Activated CD4-positive, alpha-beta T cell treated with anti-CD3 and anti-CD28 coated beads, Interleukin-2, amount 50 U/mL, for 48 hours (primary cell): ENCODE measurements around the gene CGB7.
A peak's percentile ranks its signal among the peaks of the same experiment; 100 is the strongest.
"Not testable (repeated sequence)": the region's sequence is repeated elsewhere in the genome, so short reads cannot be mapped to it uniquely, and the experiment has no call there.

Experiments used
- DNase-seq, 2 experiments: peaks; one replicate each; pipeline ENCODE4 v3.0.0-alpha.2; 2020

CGB7 gene

GRCh38 chr19:49039736-49040135 lies 17.8 kb downstream of the CGB7 start:
- not testable (repeated sequence) for DNase-seq

- not testable (repeated sequence) for DNase-seq
These were observed 18.8 kb downstream of the CGB7 start for GRCh38 chr19:49038557-49039276.

- DNase-seq: not testable (repeated sequence)
These were observed 19.4 kb downstream of the CGB7 start for GRCh38 chr19:49038111-49038510.

DNA sequence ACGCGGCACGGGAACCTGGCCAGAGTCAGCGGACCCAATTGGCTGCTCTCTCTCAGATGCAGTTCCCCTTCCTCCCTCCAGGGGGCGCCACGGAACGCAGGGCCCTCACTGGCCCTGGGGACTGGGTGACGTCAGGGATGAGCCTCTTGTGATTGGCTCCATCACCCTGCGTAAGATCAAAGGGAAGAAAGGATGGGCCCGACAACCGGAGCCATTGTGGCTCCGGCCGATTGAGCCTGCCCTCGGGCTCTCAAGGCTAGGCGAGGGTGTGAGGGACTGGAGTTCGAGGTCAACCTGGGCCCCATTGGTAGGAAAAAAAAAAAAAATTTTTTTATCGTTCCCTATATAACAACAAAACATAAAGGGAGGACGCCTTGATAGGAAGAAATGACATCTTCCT lies 20.7 kb downstream of the CGB7 start, which contains the start of gene CGB1:
CGB1 (minus strand) TSS at position 81 of the 400 bp plus-strand sequence. CDS start 184 bp downstream, outside the sequence.
- peak; percentile 62 to 71 for DNase-seq

- peak; percentile 78 to 81 for DNase-seq
These were observed 25.8 kb downstream of the CGB7 start, which contains the start of gene CGB2 for GRCh38 chr19:49031642-49032301. TSS of gene CGB2 (plus strand) at chr19:49031890. CDS start at chr19:49032096, 206 bp downstream.

DNA sequence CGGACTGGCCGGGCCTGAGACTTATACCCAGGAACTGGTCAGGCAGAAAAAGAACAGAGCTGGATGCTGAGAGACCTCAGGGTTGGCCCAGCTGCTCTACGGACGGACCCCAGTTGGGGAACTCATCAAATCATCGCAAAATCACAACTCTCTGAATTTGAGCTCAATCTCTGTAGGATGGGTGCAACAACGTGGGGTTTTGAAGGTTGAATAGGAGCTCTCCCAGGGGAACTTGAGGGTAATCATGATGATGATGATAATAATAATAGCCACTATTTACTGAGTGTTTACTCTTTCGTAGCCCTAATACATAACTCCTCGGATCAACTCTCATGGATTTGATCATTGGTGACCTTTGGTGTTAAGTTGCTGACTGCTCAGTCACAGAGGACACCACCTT lies 27.2 kb downstream of the CGB7 start:
- not testable (repeated sequence) for DNase-seq

DNA sequence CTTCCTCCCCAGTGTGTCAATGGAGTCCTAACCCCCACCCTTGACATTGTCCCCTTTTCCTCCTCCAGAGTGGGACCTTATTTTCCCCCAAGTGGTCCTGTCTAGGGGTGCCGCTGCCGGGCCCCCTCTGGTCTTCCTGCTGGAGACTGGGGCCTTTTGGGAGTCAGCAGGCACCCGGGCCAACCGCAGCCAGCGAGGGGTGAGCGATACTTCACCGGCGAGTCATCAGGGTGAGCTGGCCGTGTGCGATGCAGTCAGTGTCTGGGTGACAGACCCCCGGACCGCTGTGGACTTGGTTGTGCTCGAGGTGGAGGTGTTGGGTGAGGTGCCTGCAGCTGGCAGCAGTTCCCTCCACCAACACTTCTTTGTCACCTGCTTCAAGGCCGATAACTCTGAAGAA lies 27.8 kb downstream of the CGB7 start:
- DNase-seq: not testable (repeated sequence)

GRCh38 chr19:49028686-49029085 lies 28.9 kb downstream of the CGB7 start:
- not testable (repeated sequence) for DNase-seq

- not testable (repeated sequence) for DNase-seq
These were observed 31.9 kb downstream of the CGB7 start for GRCh38 chr19:49025599-49025998.

GRCh38 chr19:49025088-49025487 lies 32.5 kb downstream of the CGB7 start:
- not testable (repeated sequence) for DNase-seq

- DNase-seq: not testable (repeated sequence)
These were observed 33.3 kb downstream of the CGB7 start, which contains the start of gene CGB3 for GRCh38 chr19:49024233-49024632. TSS of gene CGB3 (minus strand) at chr19:49024333. CDS start at chr19:49023971, 362 bp downstream.

DNA sequence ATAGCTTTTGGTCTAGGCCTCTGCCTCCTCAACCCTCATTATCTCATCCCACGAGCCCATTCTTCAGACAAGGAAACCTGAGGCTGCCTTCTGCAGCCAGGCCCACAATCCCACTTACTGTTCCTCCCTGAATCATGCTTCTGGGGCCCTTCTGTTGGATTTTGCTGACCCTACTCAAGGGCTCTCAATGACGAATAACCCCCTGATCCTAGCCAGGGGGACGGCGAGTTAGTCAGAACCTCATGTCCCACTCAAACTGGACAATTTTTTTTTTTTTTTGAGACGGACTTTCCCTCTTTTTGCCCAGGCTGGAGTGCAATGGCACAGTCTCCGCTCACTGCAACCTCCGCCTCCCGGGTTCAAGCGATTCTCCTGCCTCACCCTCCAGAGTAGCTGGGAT lies 35.4 kb downstream of the CGB7 start:
- DNase-seq: no peak

DNA sequence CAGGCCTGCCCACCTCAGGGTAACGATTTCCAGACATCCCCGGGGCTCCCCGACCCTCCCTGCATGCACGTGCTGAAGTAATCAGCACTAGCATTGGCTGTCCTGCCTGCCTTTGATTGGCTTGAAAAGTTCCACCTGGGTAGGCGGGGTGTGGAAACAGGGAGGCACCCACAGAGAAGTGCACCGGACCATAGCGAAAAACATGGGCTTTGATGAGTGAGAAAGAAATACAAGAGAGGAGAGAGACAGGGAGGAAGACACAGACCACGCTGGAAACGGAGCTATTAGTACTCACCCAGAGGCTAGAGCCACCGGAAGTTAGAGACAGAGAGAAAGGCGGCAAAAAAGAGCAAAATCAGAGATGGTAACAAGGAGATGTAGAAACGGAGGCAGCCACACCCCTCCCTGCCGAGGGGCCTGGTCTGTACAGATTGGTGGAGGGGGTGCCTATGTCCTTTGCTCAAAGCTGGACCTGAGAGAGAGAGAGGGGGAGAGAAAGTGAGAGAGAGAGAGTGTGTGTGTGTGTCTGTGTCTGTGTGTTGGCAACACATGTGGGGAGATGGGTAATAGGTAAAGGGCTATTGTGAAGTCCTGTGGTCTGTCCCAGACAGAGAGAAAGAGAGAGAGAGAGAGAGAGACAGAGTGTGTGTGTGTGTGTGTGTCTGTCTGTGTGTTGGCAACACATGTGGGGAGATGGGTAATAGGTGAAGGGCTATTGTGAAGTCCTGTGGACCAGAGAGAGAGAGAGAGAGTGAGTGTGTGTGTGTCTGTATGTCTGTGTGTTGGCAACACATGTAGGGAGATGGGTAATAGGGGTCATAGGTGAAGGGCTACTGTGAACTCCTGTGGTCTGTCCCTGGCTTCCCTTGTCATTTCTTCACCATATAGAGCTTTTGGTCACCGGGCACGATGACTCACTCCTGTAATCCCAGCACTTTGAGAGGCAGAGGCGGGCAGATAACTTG lies 36.3 kb downstream of the CGB7 start:
- peak in 1 of 2 experiments; percentile 27 for DNase-seq

- DNase-seq: no peak
These were observed 37.2 kb downstream of the CGB7 start for GRCh38 chr19:49020342-49020741.

- DNase-seq: peak; percentile 68 to 74
These were observed 38.2 kb downstream of the CGB7 start for GRCh38 chr19:49019242-49019932.

DNA sequence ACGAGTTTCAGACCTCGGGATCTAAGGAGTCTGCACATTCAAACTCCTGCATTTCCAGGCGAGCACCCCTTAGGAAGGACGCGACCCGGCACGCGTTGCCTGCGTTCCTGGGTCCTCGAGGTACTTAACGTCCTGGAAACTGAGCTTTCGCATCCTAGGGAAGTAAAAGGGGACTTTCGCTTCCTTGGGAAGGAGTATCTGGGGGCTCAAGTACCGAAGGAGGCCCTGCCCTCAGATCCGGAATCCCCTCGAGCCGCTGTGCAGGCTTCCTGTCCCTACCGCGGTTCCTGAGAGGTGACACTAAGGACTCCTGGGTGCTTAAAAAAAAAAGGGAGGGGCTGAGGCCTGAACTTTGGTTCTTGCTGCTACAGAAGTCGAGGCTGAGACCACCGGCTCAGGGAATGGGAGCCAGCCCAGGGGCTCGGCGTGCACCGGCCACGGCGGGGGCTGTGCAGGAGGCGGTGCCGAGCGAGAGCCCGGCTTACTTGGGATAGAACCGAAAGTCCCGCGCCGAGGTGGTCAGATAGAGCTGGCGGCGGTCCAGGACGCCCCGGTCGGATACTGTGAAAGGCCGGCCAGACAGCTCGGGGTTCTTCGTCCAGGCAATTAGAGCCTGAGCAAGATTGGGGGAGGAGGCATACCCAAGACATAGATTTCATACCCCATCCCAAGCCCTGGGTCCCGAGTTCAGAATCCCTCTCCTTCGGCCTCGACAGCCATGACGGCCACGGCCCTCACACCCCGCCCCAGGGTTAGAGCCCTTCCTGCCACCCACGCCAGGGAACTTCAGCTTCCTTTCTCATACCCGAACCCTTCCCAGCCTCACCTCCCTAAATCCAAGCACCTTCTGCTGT lies 38.9 kb downstream of the CGB7 start:
- DNase-seq: peak in 1 of 2 experiments; percentile 27

DNA sequence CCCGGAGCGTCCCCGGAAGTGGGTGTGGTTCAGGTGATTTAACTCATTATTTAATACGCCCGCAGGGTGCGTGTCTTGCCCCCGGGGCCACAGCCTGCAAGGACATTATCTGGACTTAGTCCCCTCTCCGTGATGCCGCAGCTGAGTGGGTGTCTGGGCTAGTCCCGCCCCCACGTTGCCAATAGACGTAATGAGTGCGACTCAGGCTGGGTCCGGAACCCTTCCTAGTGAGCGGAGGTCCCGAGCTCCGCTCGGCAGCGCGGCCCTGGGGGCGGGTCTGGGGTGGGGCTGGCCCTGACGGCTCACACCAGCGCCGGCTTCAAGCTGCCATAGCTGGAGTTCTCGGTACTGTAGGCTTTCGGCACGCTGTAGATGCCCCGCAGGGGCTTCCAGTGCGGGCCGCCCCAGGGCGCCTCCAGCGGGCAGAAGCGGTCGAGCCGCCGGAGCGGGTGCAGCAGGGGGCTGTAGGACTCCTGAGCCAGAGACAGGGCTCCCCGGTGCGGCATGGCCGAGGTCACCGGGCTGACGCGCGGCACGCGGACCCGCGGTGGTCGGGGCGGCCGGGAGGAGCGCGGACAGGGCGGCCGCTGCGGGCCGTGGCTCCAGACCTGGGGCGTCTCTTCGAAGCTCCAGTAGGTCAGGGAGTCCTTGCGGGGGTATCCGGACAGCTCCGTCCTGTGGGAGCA lies 39.7 kb downstream of the CGB7 start:
- DNase-seq: peak; percentile 62 to 69

- no peak for DNase-seq
These were observed 40.4 kb downstream of the CGB7 start, which contains the start of gene LHB for GRCh38 chr19:49017041-49017665. TSS of gene LHB (minus strand) at chr19:49017091. CDS start at chr19:49017081, 10 bp downstream.

DNA sequence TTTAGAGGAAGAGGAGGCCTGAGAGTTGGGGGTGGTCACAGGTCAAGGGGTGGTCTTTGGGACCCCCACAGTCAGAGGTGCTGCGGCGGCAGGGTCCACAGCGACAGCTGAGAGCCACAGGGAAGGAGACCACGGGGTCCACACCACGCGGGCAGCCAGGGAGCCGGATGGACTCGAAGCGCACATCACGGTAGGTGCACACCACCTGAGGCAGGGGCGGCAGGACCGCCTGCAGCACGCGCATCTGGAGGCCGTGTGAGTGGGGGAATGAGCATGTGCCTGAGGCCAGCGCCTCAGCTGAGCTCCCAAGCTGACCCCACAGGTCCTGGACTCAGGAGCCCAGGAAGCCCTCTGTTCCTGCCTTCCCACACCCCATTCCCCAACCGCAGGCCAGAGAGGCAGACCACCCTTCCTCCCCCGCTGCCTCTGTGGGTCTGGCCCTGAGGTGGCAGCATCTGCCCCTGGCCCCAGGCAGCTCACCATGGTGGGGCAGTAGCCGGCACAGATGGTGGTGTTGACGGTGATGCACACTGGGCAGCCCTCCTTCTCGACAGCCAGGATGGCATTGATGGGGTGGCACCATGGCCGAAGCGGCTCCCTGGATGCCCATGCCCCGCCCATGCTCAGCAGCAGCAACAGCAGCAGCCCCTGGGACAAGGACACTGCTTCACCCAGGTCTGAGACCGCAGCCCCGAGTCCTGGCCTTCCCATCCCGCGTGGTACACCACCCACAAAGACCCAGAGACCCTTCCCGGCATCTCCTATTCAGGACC lies 41.3 kb downstream of the CGB7 start:
- DNase-seq: no peak
